NT2/D1 (cell line): Measurements from ENCODE around the gene MYG1.
"Not testable (repeated sequence)": the region's sequence is repeated elsewhere in the genome, so short reads cannot be mapped to it uniquely, and the experiment has no call there.

Experiments used
- DNase-seq: peaks from one replicate; pipeline ENCODE4 v3.0.0-alpha.2; 2011; ENCODE audit warnings: low read depth, low spot score
- H3K27me3 ChIP-seq: 2 replicates; pipeline ENCODE4 v1.6.0; 2011; ENCODE audit warnings: mild to moderate bottlenecking; ENCODE audit not compliant: insufficient read length, insufficient read depth
- H3K36me3 ChIP-seq: 2 replicates; pipeline ENCODE4 v1.6.1; 2011; ENCODE audit warnings: mild to moderate bottlenecking, low read length, mixed read lengths; ENCODE audit not compliant: insufficient read depth, insufficient read length
- H3K4me1 ChIP-seq: 2 replicates; pipeline ENCODE4 v1.5.1; 2011; ENCODE audit not compliant: insufficient read depth, insufficient read length
- H3K4me3 ChIP-seq: 2 replicates; pipeline ENCODE4 v1.5.1; 2011; ENCODE audit warnings: low read depth; ENCODE audit not compliant: insufficient read length
- H3K9ac ChIP-seq: 2 replicates; pipeline ENCODE4 v1.6.0; 2011; ENCODE audit warnings: low read depth; ENCODE audit not compliant: insufficient read length
- H3K9me3 ChIP-seq: 2 replicates; pipeline ENCODE4 v1.5.1; 2011; ENCODE audit warnings: mild to moderate bottlenecking, low read length; ENCODE audit not compliant: insufficient read depth
- SUZ12 ChIP-seq: IDR thresholded peaks from 2 replicates; pipeline ENCODE4 v1.6.1; 2011; ENCODE audit not compliant: insufficient read length, insufficient read depth; ENCODE audit errors: extremely low read depth
- YY1 ChIP-seq: IDR thresholded peaks from 2 replicates; pipeline ENCODE4 v1.6.1; 2011; ENCODE audit not compliant: insufficient read length, insufficient read depth
- ZNF274 ChIP-seq: IDR thresholded peaks from 2 replicates; pipeline ENCODE4 v1.6.1; 2011; ENCODE audit warnings: mild to moderate bottlenecking, low read depth, low read length

MYG1 gene

DNA sequence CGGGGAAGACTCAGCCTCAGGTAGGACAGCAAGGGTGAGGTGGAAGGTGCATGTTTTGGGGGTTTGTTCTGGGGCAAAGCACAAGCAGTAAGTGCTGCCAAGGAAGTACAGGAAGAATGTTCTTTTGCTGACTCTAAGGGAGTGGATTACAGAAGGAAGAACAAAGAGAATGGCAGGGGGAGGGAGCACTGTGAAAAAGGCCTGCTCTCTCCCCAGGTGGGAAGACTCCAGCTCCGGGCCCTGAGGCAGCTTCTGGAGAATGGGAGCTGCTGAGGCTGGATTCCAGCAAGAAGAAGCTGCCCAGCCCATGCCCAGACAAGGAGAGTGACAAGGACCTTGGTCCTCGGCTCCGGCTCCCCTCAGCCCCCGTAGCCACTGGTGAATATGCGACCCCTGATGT is 11.2 kb upstream of the MYG1 start:
- peaks cover 87% of the 10 kb centered on the region for H3K36me3 ChIP-seq
- no peaks in the 10 kb centered on the region for H3K27me3 ChIP-seq
- H3K9ac ChIP-seq: peak overlapping the region; percentile 33
- TF ChIP-seq SUZ12 (no peak), ZNF274 (no peak), YY1 (no peak)
- no peak for DNase-seq
- H3K4me1 ChIP-seq: peaks cover 4% of the 10 kb centered on the region
- no peak overlapping the region for H3K4me3 ChIP-seq
- H3K9me3 ChIP-seq: no peaks in the 10 kb centered on the region

DNA sequence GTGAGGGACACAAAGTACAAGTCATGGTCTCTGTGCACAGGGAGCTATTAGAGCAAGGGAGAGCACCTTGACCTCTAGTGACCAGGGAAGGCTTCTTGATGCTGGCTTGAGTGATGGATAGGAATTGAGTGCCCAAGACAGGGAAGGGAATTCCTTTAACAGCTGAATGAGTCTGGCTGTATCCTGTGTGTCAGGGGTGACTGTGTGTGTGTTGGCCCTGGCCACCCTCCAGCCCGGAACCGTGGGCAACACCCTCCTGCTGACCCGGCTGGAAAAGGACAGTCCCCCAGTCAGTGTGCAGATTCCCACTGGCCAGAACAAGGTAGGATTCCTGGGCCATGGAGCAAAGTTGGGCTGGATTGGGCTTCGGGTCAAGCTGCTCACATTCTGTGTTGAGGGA is 9.6 kb upstream of the MYG1 start:
- H3K9me3 ChIP-seq: no peaks in the 10 kb centered on the region
- peaks cover 4% of the 10 kb centered on the region for H3K4me1 ChIP-seq
- no peak for DNase-seq
- H3K36me3 ChIP-seq: peaks cover 88% of the 10 kb centered on the region
- H3K4me3 ChIP-seq: no peak overlapping the region
- H3K9ac ChIP-seq: no peak overlapping the region
- no peaks in the 10 kb centered on the region for H3K27me3 ChIP-seq
- TF ChIP-seq YY1 (no peak), SUZ12 (no peak)

DNA sequence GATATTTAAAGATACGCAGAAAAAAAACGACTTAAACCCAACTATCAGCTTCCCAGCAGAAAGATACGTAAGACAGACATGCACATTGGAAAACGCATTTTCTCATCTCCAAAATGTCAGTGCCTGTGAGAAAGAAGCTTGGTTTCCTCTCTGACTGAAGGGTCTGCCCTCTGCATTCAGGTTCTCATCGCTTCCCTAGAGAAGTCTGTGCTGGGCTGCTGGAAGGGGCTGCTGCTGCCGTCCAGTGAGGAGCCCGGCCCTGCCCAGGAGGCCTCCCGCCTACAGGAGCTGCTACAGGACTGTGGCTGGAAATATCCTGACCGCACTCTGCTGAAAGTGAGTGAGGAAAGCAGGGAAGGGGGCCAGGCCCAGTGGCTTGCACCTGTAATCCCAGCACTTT is 8.8 kb upstream of the MYG1 start:
- H3K9ac ChIP-seq: no peak overlapping the region
- no peak for DNase-seq
- peaks cover 83% of the 10 kb centered on the region for H3K36me3 ChIP-seq
- no peak overlapping the region for H3K4me3 ChIP-seq
- TF ChIP-seq SUZ12: no peak
- no peak for TF ChIP-seq ZNF274
- no peak for TF ChIP-seq YY1
- H3K27me3 ChIP-seq: no peaks in the 10 kb centered on the region
- no peaks in the 10 kb centered on the region for H3K9me3 ChIP-seq
- peaks cover 4% of the 10 kb centered on the region for H3K4me1 ChIP-seq

DNA sequence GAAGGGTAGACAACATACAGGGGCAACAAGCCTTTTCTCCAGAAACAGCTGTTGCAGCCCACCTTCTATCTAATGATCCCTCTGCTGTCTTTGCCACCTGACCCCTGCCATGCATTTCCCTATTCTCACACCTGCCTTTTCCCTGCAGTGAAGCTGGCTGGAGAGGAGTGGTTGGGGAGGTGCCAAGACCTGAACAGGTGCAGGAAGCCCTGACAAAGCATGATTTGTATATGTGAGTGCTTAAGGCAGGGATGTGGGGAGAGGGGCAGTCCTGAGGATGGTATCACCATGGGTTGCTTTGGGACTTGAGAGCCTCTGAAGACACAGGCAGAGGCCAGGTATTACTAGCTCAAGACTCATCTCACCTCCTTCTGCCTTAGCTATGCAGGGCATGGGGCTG is 7.1 kb upstream of the MYG1 start:
- no peak for DNase-seq
- H3K36me3 ChIP-seq: peaks cover 83% of the 10 kb centered on the region
- TF ChIP-seq ZNF274: no peak
- TF ChIP-seq YY1: no peak
- TF ChIP-seq SUZ12: no peak

DNA sequence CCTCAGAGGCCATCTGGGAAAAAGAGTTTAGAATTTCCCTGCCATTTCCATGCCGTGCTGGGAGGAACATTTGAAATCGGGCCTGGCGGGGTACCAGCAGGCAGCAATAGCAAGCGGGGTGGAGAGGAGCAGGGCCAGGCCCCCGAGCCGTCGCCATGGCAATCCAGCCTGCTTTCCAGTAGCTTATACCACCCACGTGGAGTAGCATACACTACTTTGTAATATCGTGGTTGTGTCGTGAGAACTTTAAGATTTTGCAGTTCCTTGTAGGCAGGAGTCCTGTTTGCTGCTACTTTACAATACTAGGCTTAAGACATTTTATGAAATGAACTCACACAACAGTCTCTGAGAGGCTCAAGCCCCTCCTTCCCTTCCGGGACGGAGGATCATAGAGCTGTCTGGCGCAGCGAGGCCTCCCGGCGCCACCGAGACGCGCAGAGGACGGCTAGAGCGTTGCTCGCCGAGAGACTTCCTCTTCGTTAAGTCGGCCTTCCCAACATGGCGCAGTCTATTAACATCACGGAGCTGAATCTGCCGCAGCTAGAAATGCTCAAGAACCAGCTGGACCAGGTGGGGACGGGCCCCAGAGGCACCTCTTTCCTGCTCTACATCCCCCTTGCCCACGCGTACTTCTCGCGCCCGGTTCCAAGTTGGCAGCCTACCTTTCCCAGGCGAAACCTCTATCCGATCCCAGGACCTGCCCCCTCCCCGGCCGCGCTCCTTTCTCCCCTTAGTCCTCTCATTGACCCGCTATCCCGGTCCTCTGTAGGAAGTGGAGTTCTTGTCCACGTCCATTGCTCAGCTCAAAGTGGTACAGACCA is 4.2 kb upstream of the MYG1 start, which contains the start of gene PFDN5:
PFDN5 (plus strand) TSS at position 473 of the 821 bp plus-strand sequence; CDS start at position 499, 26 bp downstream.
- peak within 1 kb of the TSS; percentile 92 for H3K9ac ChIP-seq
- H3K27me3 ChIP-seq: no peaks in the 10 kb centered on the region
- peak; percentile 90 for DNase-seq
- H3K9me3 ChIP-seq: no peaks in the 10 kb centered on the region
- peaks cover 70% of the 10 kb centered on the region for H3K36me3 ChIP-seq
- H3K4me3 ChIP-seq: peak within 1 kb of the TSS; percentile 82
- peaks cover 10% of the 10 kb centered on the region for H3K4me1 ChIP-seq
- TF ChIP-seq YY1 (peak; percentile 87), SUZ12 (no peak)

More for the DNA sequence above, 7.1 kb upstream of the MYG1 start:
- Histone ChIP-seq H3K9me3 (no peaks in the 10 kb centered on the region), H3K27me3 (no peaks in the 10 kb centered on the region), H3K4me3 (no peak overlapping the region), H3K9ac (no peak overlapping the region), H3K4me1 (peaks cover 7% of the 10 kb centered on the region)

DNA sequence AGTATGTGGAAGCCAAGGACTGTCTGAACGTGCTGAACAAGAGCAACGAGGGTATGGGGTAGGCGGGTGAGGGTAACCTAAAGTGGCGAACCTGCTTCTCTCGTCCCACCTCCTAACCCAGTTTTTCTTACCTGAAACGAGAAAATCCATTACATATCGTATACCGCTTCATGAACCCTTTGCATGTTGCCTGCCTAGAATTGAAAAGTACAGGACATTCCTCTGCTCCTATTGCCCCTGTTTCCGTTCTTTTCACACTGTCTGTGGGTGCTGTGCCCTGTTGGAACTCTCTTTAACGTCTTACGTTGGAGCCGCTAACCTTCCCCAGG is 3.6 kb upstream of the MYG1 start:
- Histone ChIP-seq H3K36me3 (peaks cover 69% of the 10 kb centered on the region), H3K4me1 (peaks cover 10% of the 10 kb centered on the region), H3K9ac (peak overlapping the region; percentile 92), H3K9me3 (no peaks in the 10 kb centered on the region), H3K4me3 (peak overlapping the region; percentile 82), H3K27me3 (no peaks in the 10 kb centered on the region)
- TF ChIP-seq ZNF274 (no peak), YY1 (no peak), SUZ12 (no peak)
- no peak for DNase-seq

DNA sequence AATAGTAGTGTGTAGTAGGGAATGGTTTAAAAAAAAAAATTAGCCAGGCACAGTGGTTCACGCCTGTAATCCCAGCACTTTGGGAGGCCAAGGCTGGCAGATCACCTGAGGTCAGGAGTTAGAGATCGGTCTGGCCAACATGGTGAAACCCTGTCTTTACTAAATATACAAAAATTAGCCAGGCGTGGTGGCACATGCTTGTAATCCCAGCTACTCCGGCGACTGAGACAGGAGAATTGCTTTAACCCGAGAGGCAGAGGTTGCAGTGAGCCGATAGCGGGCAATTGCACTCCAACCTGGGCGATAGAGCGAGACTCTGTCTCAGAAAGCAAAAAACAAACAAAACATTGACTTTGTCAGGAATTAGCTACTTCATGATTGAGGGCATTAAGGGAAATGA is 2.4 kb upstream of the MYG1 start:
- H3K9me3 ChIP-seq, H3K4me1 ChIP-seq, H3K27me3 ChIP-seq, DNase-seq, H3K4me3 ChIP-seq, H3K9ac ChIP-seq: not testable (repeated sequence)
- peaks cover 71% of the 10 kb centered on the region for H3K36me3 ChIP-seq

DNA sequence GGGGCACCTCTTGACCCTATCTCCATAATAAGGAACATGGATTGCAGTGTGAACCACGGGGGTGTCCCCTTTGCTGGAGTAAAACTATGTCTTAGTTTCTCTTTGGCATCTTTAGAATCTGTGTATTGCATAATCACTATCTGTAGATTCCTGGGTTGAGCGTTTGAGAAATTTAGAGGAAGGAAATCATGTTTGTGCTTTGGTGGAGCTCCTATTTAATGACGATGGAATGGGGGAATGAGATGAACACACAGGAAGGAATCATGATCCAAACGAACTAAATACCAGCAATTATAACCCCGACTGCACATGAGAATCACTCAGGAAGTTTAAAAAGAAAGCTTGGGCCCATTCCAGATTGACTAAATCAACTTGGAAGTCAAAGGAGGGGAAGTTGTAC is 1.3 kb upstream of the MYG1 start:
- H3K27me3 ChIP-seq: no peaks in the 10 kb centered on the region
- no peak overlapping the region for H3K9ac ChIP-seq
- peaks cover 10% of the 10 kb centered on the region for H3K4me1 ChIP-seq
- peaks cover 71% of the 10 kb centered on the region for H3K36me3 ChIP-seq
- TF ChIP-seq ZNF274: no peak
- no peak for TF ChIP-seq SUZ12
- no peak overlapping the region for H3K4me3 ChIP-seq
- DNase-seq: no peak
- no peaks in the 10 kb centered on the region for H3K9me3 ChIP-seq
